Middle frontal gyrus (tissue), 1 donor: Measurements from ENCODE around the gene DLG2.

Source experiments
- DNase-seq: peaks from one replicate; pipeline ENCODE4 v3.0.0-alpha.2; 2015; ENCODE audit warnings: low spot score; ENCODE audit errors: extremely low spot score

The DLG2 gene

GRCh38 chr11:84234011-84234410 is 1393.1 kb downstream of the DLG2 start:
- DNase-seq, result no peak

GRCh38 chr11:84232511-84232910 is 1394.6 kb downstream of the DLG2 start:
- no peak for DNase-seq

- no peak for DNase-seq
Measured at GRCh38 chr11:84230402-84230801, 1396.7 kb downstream of the DLG2 start.

- no peak for DNase-seq
Measured at GRCh38 chr11:84227970-84228665, 1399.0 kb downstream of the DLG2 start.

- DNase-seq, result no peak
Measured at GRCh38 chr11:84224042-84224441, 1403.1 kb downstream of the DLG2 start.

GRCh38 chr11:84218318-84218717 is 1408.8 kb downstream of the DLG2 start:
- DNase-seq, result peak; percentile 0

GRCh38 chr11:84215672-84216071 is 1411.5 kb downstream of the DLG2 start:
- no peak for DNase-seq

GRCh38 chr11:84214557-84214956 is 1412.6 kb downstream of the DLG2 start:
- DNase-seq, result no peak

- DNase-seq, result no peak
Measured at GRCh38 chr11:84212468-84213390, 1414.4 kb downstream of the DLG2 start.

GRCh38 chr11:84211896-84212295 is 1415.2 kb downstream of the DLG2 start:
- no peak for DNase-seq

- DNase-seq, result no peak
Measured at GRCh38 chr11:84194696-84195095, 1432.4 kb downstream of the DLG2 start.

GRCh38 chr11:84193706-84194105 is 1433.4 kb downstream of the DLG2 start:
- DNase-seq, result no peak

GRCh38 chr11:84188521-84188920 is 1438.6 kb downstream of the DLG2 start:
- DNase-seq, result no peak

GRCh38 chr11:84173078-84173477 is 1454.1 kb downstream of the DLG2 start:
- DNase-seq, result no peak

- DNase-seq, result no peak
Measured at GRCh38 chr11:84165139-84165538, 1462.0 kb downstream of the DLG2 start.

- no peak for DNase-seq
Measured at GRCh38 chr11:84164728-84165127, 1462.4 kb downstream of the DLG2 start.

GRCh38 chr11:84163116-84163515 is 1464.0 kb downstream of the DLG2 start:
- DNase-seq, result no peak

- no peak for DNase-seq
Measured at GRCh38 chr11:84157639-84158038, 1469.5 kb downstream of the DLG2 start.

- no peak for DNase-seq
Measured at GRCh38 chr11:84146826-84147225, 1480.3 kb downstream of the DLG2 start.

- no peak for DNase-seq
Measured at GRCh38 chr11:84145616-84146185, 1481.4 kb downstream of the DLG2 start.

GRCh38 chr11:84144531-84144930 is 1482.6 kb downstream of the DLG2 start:
- no peak for DNase-seq

GRCh38 chr11:84142411-84142810 is 1484.7 kb downstream of the DLG2 start:
- no peak for DNase-seq
